SK-N-SH (cell line): ENCODE measurements around the gene FCRLB.

Experiments
- CHD2 ChIP-seq: fragments of 150-350 bp; IDR thresholded peaks from 2 replicates; pipeline ENCODE4 v1.6.1; 2018; ENCODE audit warnings: low read length; ENCODE audit not compliant: partially characterized antibody
- EP300 ChIP-seq, 2 experiments: IDR thresholded peaks; 2 replicates each; pipeline versions ENCODE4 v1.4.0 to v1.6.1; 2012; ENCODE audit warnings: borderline replicate concordance in 1 of 2, low read depth in 1 of 2, low read length in 1 of 2
- FOXJ3 ChIP-seq: sonication (generic); formaldehyde crosslinking; IDR thresholded peaks from 2 replicates; pipeline ENCODE4 v1.5.1; 2020; ENCODE audit warnings: mild to moderate bottlenecking, missing genetic modification reagents
- RAD21 ChIP-seq: IDR thresholded peaks from 2 replicates; pipeline ENCODE4 v1.6.1; 2012; ENCODE audit warnings: mild to moderate bottlenecking, low read length
- RCOR1 ChIP-seq: fragments of 150-350 bp; IDR thresholded peaks from 2 replicates; pipeline ENCODE4 v1.6.1; 2017; ENCODE audit warnings: antibody characterized with exemption, low read length
- REST ChIP-seq: IDR thresholded peaks from 2 replicates; pipeline ENCODE4 v1.6.1; 2012; ENCODE audit warnings: mild to moderate bottlenecking, low read depth, low read length, moderate library complexity
- RFX5 ChIP-seq: IDR thresholded peaks from 2 replicates; pipeline ENCODE4 v1.6.1; 2012; ENCODE audit warnings: mild to moderate bottlenecking, improper control_type of control experiment, low read length
- TEAD4 ChIP-seq: IDR thresholded peaks from 2 replicates; pipeline ENCODE4 v1.4.0; 2012; ENCODE audit warnings: mild to moderate bottlenecking, borderline replicate concordance; ENCODE audit not compliant: insufficient read depth
- TF ChIP-seq, protein P1 (sequence below): IDR thresholded peaks from 2 replicates; pipeline ENCODE4 v1.4.0; 2012; ENCODE audit warnings: low read depth
- TF ChIP-seq, protein P2 (sequence below): fragments of 200-600 bp; sonication (generic); IDR thresholded peaks from 2 replicates; pipeline ENCODE4 v1.6.1; 2017; ENCODE audit warnings: antibody characterized with exemption, mild to moderate bottlenecking, moderate library complexity

DNA sequence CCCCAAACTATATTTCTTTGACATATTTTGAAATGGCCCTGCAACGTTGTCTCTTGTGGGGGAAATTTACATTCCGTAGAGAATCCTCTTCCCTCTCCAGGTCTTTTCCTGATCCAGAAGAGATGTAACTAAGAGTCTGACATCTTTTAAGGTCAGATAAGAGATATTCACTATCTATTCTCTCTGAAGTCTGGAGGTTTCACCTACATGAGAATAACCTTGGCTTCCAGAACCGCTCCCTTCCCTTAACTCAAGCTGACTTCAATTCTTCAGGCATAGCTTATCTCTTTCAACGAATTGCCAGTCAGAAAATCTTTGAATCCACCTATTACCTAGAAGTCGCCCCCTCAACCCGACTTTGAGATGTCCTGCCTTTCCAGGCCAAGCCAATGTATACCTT lies 9.9 kb downstream of the FCRLB start:
- TF ChIP-seq TEAD4, result no peak
- TF ChIP-seq, protein P1, sequence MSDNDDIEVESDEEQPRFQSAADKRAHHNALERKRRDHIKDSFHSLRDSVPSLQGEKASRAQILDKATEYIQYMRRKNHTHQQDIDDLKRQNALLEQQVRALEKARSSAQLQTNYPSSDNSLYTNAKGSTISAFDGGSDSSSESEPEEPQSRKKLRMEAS, result no peak
- TF ChIP-seq, protein P2, sequence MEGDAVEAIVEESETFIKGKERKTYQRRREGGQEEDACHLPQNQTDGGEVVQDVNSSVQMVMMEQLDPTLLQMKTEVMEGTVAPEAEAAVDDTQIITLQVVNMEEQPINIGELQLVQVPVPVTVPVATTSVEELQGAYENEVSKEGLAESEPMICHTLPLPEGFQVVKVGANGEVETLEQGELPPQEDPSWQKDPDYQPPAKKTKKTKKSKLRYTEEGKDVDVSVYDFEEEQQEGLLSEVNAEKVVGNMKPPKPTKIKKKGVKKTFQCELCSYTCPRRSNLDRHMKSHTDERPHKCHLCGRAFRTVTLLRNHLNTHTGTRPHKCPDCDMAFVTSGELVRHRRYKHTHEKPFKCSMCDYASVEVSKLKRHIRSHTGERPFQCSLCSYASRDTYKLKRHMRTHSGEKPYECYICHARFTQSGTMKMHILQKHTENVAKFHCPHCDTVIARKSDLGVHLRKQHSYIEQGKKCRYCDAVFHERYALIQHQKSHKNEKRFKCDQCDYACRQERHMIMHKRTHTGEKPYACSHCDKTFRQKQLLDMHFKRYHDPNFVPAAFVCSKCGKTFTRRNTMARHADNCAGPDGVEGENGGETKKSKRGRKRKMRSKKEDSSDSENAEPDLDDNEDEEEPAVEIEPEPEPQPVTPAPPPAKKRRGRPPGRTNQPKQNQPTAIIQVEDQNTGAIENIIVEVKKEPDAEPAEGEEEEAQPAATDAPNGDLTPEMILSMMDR, result no peak
- TF ChIP-seq FOXJ3 (CRISPR knock-in tag), result no peak
- no peak for TF ChIP-seq EP300 (IDR thresholded peaks at IDR 0.05; ENCODE audit: borderline replicate concordance in 1 of 2, low read depth in 1 of 2, low read length in 1 of 2)
- no peak for TF ChIP-seq RAD21
- TF ChIP-seq REST, result no peak
- no peak for TF ChIP-seq RFX5
- no peak for TF ChIP-seq RCOR1
- no peak for TF ChIP-seq CHD2
